Measurements from ENCODE around the gene SDK1. TPM values are rescaled to one million over a fixed set of nuclear protein-coding genes. Genes with fewer than 3 reads are reported as not detected.

Gene SDK1
- total RNA-seq, 1 donor from 2014 or later: 16.7 TPM

- no peak overlapping the region for H3K27ac ChIP-seq
- H3K9me3 ChIP-seq: no peaks in the 10 kb centered on the region
- intact Hi-C loops (cut with DNase I): no loop called here
- H3K27me3 ChIP-seq: no peaks in the 10 kb centered on the region
- no peaks in the 10 kb centered on the region for H3K4me1 ChIP-seq
- no peak overlapping the region for H3K4me3 ChIP-seq
- H3K36me3 ChIP-seq: no peaks in the 10 kb centered on the region
- no peak for DNase-seq (ENCODE audit: extremely low spot score in 2 of 2)
- TF ChIP-seq POLR2AphosphoS5 (IDR thresholded peaks at IDR 0.05; ENCODE audit: insufficient read depth in 1 of 2, low read depth in 1 of 2) (no peak), CTCF (IDR thresholded peaks at IDR 0.05) (no peak), POLR2A (IDR thresholded peaks at IDR 0.05) (no peak)
Observed at GRCh38 chr7:4162884-4163564, 862.0 kb downstream of the SDK1 start.

GRCh38 chr7:4163565-4164203 lies 862.6 kb downstream of the SDK1 start:
- Histone ChIP-seq H3K36me3 (no peaks in the 10 kb centered on the region), H3K4me3 (no peak overlapping the region), H3K4me1 (no peaks in the 10 kb centered on the region), H3K27ac (no peak overlapping the region), H3K9me3 (no peaks in the 10 kb centered on the region), H3K27me3 (no peaks in the 10 kb centered on the region)
- no peak for DNase-seq (ENCODE audit: extremely low spot score in 2 of 2)
- intact Hi-C loops (cut with DNase I): no loop called here
- TF ChIP-seq POLR2A (IDR thresholded peaks at IDR 0.05) (no peak), CTCF (IDR thresholded peaks at IDR 0.05) (no peak), POLR2AphosphoS5 (IDR thresholded peaks at IDR 0.05; ENCODE audit: insufficient read depth in 1 of 2, low read depth in 1 of 2) (no peak)

GRCh38 chr7:4164556-4164955 lies 863.5 kb downstream of the SDK1 start:
- H3K27me3 ChIP-seq: no peaks in the 10 kb centered on the region
- H3K36me3 ChIP-seq: no peaks in the 10 kb centered on the region
- no peaks in the 10 kb centered on the region for H3K9me3 ChIP-seq
- H3K4me1 ChIP-seq: no peaks in the 10 kb centered on the region
- intact Hi-C loops (cut with DNase I): no loop called here
- no peak overlapping the region for H3K4me3 ChIP-seq
- TF ChIP-seq POLR2A (IDR thresholded peaks at IDR 0.05) (no peak), POLR2AphosphoS5 (IDR thresholded peaks at IDR 0.05; ENCODE audit: insufficient read depth in 1 of 2, low read depth in 1 of 2) (no peak), CTCF (IDR thresholded peaks at IDR 0.05) (no peak)
- no peak for DNase-seq (ENCODE audit: extremely low spot score in 2 of 2)
- no peak overlapping the region for H3K27ac ChIP-seq

- Histone ChIP-seq H3K4me1 (no peaks in the 10 kb centered on the region), H3K36me3 (no peaks in the 10 kb centered on the region), H3K9me3 (no peaks in the 10 kb centered on the region), H3K4me3 (no peak overlapping the region), H3K27me3 (no peaks in the 10 kb centered on the region), H3K27ac (no peak overlapping the region)
- no peak for TF ChIP-seq POLR2A (IDR thresholded peaks at IDR 0.05)
- TF ChIP-seq POLR2AphosphoS5 (IDR thresholded peaks at IDR 0.05; ENCODE audit: insufficient read depth in 1 of 2, low read depth in 1 of 2): no peak
- TF ChIP-seq CTCF (IDR thresholded peaks at IDR 0.05): no peak
- DNase-seq (ENCODE audit: extremely low spot score in 2 of 2): no peak
- intact Hi-C loops (cut with DNase I): no loop called here
Observed at GRCh38 chr7:4166340-4166739, 865.3 kb downstream of the SDK1 start.

- TF ChIP-seq CTCF (IDR thresholded peaks at IDR 0.05) (no peak), POLR2AphosphoS5 (IDR thresholded peaks at IDR 0.05; ENCODE audit: insufficient read depth in 1 of 2, low read depth in 1 of 2) (no peak), POLR2A (IDR thresholded peaks at IDR 0.05) (no peak)
- no peak for DNase-seq (ENCODE audit: extremely low spot score in 2 of 2)
- no peaks in the 10 kb centered on the region for H3K4me1 ChIP-seq
- no peaks in the 10 kb centered on the region for H3K27me3 ChIP-seq
- H3K36me3 ChIP-seq: no peaks in the 10 kb centered on the region
- H3K27ac ChIP-seq: no peak overlapping the region
- no peak overlapping the region for H3K4me3 ChIP-seq
- intact Hi-C loops (cut with DNase I): no loop called here
- H3K9me3 ChIP-seq: no peaks in the 10 kb centered on the region
Observed at GRCh38 chr7:4166807-4167206, 865.8 kb downstream of the SDK1 start.

All from vagina (tissue), 2 donors.